EH (cell line): ENCODE measurements around the gene TRABD2B.

Experiments
- DNase-seq: peaks from one replicate; pipeline ENCODE4 v3.0.0-alpha.2; 2015; ENCODE audit warnings: low read depth

The TRABD2B gene

DNA sequence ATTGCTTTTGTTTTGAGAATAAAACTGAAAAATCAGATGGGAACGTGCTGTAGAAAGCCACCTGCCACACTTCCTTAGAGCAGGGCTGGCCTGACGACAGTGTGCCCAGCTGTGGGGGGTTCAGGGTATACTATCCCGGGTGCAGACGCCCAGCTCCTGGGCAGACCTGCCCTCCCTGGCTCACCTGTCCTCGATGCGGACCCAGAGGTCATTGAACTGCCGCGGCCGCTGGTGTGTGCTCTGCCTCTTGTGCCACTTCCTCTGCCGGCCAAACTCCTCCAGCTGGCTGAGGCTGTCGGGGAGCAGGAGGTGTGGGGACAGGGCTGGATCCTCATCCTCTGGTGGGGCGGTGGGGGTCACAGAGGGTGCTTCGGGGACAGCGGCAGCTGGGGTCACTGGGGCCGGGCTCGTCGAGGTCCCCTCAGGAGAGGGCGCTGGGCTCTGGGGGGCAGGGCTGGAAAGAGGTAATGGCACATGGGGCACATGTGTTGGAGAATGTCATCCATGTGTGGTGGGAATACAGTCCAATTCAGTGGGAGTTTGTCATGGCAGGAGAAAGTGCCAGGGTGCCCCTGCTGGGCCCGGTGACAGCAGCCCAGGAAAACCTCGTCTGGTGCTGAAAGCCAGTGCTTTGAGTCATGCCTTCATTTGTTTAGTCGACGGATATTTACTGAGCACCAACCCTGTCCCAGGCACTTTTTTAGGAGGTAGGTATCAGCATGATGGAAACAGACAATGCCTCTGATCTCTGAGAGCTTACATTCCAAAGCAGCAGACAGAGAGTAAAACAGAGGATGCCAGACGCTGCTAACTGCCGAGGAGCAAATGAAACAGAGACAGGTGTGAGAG, 222.0 kb downstream of the TRABD2B start:
- DNase-seq, result no peak

DNA sequence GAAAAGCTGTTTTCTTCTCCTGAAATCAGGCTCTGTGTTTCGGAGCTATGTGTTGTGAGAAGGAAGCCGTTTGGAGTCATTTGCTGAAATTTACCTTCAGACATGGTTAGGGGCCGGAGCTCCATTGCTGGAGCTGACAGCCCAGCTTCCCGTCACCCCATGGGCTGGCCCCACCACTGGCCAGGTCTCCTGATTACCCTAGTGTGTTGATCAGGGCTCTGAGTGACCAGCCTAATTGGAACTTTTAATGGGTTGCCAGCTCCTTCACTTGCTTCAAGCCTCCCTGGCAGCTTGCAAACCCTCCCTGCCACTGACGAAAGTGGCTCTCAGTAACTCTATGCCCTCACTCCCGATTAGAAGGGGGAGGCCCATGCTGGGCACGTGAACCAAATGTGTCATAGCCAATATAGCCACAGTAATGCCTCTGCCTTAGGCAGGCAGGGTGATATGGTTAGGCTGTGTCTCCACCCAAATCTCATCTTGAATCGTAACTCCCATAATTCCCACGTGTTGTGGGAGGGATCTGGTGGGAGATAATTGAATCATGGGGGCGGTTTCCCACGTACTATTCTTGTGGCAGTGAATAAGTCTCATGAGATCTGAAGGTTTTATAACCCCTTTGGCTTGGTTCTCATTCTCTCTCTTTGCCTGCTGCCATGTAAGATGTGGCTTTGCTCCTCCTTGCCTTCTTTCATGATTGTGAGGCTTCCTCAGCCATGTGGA, 224.1 kb downstream of the TRABD2B start:
- no peak for DNase-seq

DNA sequence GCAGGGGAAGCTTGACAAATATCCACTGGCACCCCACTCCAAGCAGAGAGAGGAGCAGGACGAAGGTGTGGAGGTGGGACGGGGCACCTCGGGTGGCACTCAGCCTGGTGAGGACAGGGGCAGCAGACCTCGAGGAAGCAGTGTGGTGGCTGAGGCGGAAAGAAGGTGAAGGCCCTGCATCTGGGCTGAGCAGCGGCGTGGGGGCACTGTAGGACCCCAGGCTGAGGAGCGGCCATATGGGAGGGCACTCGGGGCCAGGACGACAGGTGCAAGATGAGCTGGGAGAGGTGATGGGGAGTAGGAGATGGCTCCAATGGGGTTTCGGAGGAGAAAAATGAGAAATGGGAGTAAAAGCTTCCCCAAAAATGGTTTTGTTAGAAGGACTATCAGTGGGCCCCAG, 224.9 kb downstream of the TRABD2B start:
- DNase-seq, result no peak

GRCh38 chr1:47771751-47772150, 225.4 kb downstream of the TRABD2B start:
- DNase-seq, result no peak

DNA sequence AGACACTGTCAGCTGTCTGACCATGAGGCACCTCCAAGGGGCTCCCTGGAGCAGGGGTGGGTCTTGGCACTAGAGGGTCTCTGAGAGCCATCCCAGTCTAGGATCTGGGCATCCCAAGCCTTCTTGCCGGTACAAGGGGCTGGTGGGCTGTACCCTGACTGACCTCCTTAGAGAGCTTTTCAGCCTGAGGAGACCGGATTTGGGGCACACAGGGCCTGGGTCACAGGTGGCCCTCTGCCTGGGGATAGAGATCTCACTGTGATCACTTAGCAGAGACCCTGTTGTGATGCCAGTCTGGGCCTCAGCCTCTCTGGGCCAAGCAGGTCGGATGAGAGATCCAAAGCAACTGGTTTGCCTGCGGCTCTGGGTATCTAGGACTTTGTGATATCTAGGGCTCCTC, 227.2 kb downstream of the TRABD2B start:
- no peak for DNase-seq

DNA sequence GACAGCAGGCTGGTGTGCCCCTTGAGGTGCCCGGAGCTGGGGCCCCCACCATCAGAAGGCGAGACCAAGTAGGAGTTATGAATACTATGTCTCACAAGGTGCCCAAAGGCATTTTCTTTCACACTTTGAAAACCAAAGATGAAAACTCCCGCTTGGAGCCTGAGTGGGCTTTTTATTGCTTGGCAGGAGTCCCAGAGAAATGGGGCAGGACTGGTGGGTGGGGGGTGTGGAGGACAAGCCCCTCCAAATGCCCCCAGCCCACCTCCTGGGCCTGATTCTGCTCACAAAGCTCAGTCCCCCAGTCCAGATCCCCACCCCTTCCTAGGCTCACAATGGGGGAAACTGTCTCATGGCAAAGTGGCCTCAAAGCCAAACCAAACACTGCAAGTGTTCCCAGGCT, 227.9 kb downstream of the TRABD2B start:
- no peak for DNase-seq

GRCh38 chr1:47767741-47768100, 229.5 kb downstream of the TRABD2B start:
- no peak for DNase-seq

GRCh38 chr1:47766832-47767740, 230.1 kb downstream of the TRABD2B start:
- DNase-seq, result no peak

GRCh38 chr1:47765742-47766485, 231.3 kb downstream of the TRABD2B start:
- DNase-seq, result no peak

- no peak for DNase-seq
Observed at GRCh38 chr1:47765236-47765635, 231.9 kb downstream of the TRABD2B start.

- DNase-seq, result no peak
Observed at GRCh38 chr1:47764461-47765046, 232.6 kb downstream of the TRABD2B start.

- peak; percentile 19 for DNase-seq
Observed at GRCh38 chr1:47763591-47764171, 233.5 kb downstream of the TRABD2B start.

DNA sequence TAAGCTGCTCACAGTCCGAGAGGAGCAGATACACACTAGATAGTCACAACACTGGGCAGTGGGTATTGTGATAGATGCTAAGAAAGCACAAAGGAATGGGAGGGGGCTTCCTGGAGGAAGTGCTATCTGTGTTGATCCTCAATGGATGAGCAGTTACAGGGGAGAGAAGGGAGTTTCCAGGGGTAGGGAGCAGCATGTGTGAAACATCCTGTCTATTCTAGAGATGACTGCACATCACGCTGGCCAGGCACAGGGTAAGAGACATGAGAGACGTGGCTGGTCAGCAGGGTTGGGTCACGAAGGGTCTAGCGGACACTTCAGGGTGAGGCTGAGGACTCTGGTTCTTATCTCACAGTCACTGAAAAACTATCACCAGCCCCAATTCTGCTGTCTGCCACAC, 235.2 kb downstream of the TRABD2B start:
- DNase-seq, result no peak

DNA sequence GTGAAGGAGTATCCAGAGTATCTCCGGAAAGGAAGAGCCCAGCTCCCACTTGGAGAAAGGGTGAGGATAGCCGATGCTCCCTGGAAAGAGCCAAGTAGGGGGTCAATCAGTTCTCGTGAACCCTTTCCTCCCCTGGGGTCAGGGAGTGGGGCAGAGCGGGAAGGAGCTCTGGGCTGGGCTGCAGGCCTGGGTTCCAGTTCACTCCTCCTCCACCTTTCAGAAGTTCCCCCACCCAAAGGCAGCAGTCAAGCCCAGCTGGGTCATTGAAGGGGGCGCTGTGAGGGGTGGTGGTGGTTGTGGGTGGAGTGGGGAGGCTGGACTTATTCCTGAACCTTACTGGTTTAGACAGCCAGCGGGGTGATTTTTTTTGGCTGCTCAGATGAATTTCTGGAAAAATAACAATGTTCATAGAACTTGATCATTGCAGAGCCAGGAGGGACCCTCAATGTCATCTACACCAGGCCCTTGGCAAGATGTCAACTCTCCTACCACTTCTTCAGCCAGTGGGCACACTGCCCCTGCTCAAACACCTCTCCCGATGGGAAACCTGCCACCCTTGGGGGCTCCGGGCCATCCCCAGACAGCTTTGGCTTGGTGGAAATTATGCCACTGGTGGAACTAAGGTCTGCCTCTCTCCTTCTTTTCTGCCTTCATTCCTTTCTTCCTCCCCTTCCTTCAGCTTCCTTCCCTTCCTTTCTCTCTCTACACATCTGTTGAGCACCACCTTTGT, 235.8 kb downstream of the TRABD2B start:
- no peak for DNase-seq

DNA sequence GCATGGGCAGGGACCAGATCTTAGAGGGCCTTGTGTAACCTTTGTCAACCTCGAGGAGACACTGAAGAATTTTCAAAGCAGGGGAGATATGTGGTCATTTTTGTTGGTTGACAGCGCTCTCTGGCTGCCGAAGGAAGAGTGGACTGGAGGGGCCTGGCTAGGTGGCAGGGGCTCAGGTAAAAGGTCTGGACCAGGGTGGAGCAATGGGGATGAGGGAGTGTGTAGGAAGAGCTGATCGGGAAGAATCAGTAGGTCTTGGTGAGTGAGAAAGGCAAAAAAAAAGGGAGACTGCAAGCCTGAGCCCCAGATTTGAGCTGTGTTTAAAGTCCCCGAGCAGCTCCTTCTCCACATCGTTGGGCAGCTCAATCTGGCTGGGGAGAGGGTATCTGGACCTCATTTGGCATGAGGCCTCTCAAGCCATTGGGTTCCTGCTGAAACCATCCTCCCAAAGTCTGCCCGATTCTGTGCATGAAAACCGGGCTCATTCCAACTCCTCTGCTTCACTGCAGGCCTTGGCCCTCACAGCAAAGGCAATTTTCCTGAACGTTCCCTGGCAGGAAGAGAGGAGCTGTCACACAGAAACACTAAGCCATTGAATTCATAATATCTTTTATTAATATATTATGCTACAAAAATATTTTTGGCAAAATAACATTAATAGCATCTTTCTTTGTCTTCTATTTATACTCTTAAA, 237.1 kb downstream of the TRABD2B start:
- DNase-seq, result no peak

GRCh38 chr1:47759251-47759935, 237.8 kb downstream of the TRABD2B start:
- no peak for DNase-seq

GRCh38 chr1:47758341-47759250, 238.6 kb downstream of the TRABD2B start:
- DNase-seq, result no peak
